ENCODE data around the gene RHEBL1. TPM values are rescaled to one million over a fixed set of nuclear protein-coding genes. Genes with fewer than 3 reads are reported as not detected.

Gene RHEBL1
- total RNA-seq, 2 donors from 2014 or later, result 1.1 to 2.3 TPM

- Histone ChIP-seq H3K27ac (no peak overlapping the region), H3K9me3 (no peaks in the 10 kb centered on the region), H3K4me3 (no peak overlapping the region), H3K36me3 (peaks cover 44 to 78% of the 10 kb centered on the region in 2 donors), H3K27me3 (replicated peaks; ENCODE audit: insufficient read depth) (no peaks in the 10 kb centered on the region), H3K4me1 (replicated peaks) (no peaks in the 10 kb centered on the region)
- WGBS, result 54% methylated on average over 11 of the region's 11 CpGs
- DNase-seq (ENCODE audit: low spot score), result no peak
- intact Hi-C loops (cut with DNase I), result no loop called here
- TF ChIP-seq POLR2A (IDR thresholded peaks at IDR 0.05) (no peak), CTCF (IDR thresholded peaks at IDR 0.05) (peak; percentile 13 to 52 (median 38))
These were observed 25.9 kb downstream of the RHEBL1 start for GRCh38 chr12:49043856-49044258.

GRCh38 chr12:49043241-49043640 lies 26.5 kb downstream of the RHEBL1 start:
- TF ChIP-seq CTCF (IDR thresholded peaks at IDR 0.05) (no peak), POLR2A (IDR thresholded peaks at IDR 0.05) (no peak), POLR2AphosphoS5 (IDR thresholded peaks at IDR 0.05) (no peak)
- peaks cover 41 to 77% of the 10 kb centered on the region in 2 donors for H3K36me3 ChIP-seq
- no peak overlapping the region for H3K4me3 ChIP-seq
- DNase-seq (ENCODE audit: low spot score), result no peak
- H3K4me1 ChIP-seq (replicated peaks), result no peaks in the 10 kb centered on the region
- H3K27ac ChIP-seq, result no peak overlapping the region
- WGBS, result 93% methylated on average over 4 of the region's 4 CpGs
- H3K27me3 ChIP-seq (replicated peaks; ENCODE audit: insufficient read depth), result no peaks in the 10 kb centered on the region
- intact Hi-C loops (cut with DNase I), result no loop called here
- H3K9me3 ChIP-seq, result no peaks in the 10 kb centered on the region

- peaks cover 41 to 79% of the 10 kb centered on the region in 2 donors for H3K36me3 ChIP-seq
- WGBS, result 88% methylated on average over 18 of the region's 18 CpGs
These were observed 27.8 kb downstream of the RHEBL1 start for GRCh38 chr12:49041881-49042484.

GRCh38 chr12:49041036-49041880 lies 28.5 kb downstream of the RHEBL1 start:
- no peak for TF ChIP-seq POLR2A (IDR thresholded peaks at IDR 0.05)
- TF ChIP-seq CTCF (IDR thresholded peaks at IDR 0.05), result no peak
- no peak for TF ChIP-seq POLR2AphosphoS5 (IDR thresholded peaks at IDR 0.05)
- intact Hi-C loops (cut with DNase I), result no loop called here
- H3K27me3 ChIP-seq (replicated peaks; ENCODE audit: insufficient read depth), result no peaks in the 10 kb centered on the region
- H3K4me1 ChIP-seq (replicated peaks), result no peaks in the 10 kb centered on the region
- H3K36me3 ChIP-seq, result peaks cover 41 to 77% of the 10 kb centered on the region in 2 donors
- H3K9me3 ChIP-seq, result no peaks in the 10 kb centered on the region
- WGBS, result 89% methylated on average over 31 of the region's 31 CpGs
- H3K27ac ChIP-seq, result no peak overlapping the region
- no peak overlapping the region for H3K4me3 ChIP-seq
- no peak for DNase-seq (ENCODE audit: low spot score)

More at GRCh38 chr12:49041881-49042484, 27.8 kb downstream of the RHEBL1 start:
- Histone ChIP-seq H3K27ac (no peak overlapping the region), H3K27me3 (replicated peaks; ENCODE audit: insufficient read depth) (no peaks in the 10 kb centered on the region), H3K9me3 (no peaks in the 10 kb centered on the region), H3K4me3 (no peak overlapping the region), H3K4me1 (replicated peaks) (no peaks in the 10 kb centered on the region)
- no peak for TF ChIP-seq POLR2AphosphoS5 (IDR thresholded peaks at IDR 0.05)
- TF ChIP-seq CTCF (IDR thresholded peaks at IDR 0.05), result no peak
- no peak for TF ChIP-seq POLR2A (IDR thresholded peaks at IDR 0.05)
- intact Hi-C loops (cut with DNase I), result no loop called here
- no peak for DNase-seq (ENCODE audit: low spot score)

Data from prostate gland (tissue), 2 donors.